Measurements from ENCODE around the gene SRSF9. TPM values are rescaled to one million over a fixed set of nuclear protein-coding genes. Genes with fewer than 3 reads are reported as not detected.
"Not testable (repeated sequence)": the region's sequence is repeated elsewhere in the genome, so short reads cannot be mapped to it uniquely, and the experiment has no call there.

The SRSF9 gene
- polyA plus RNA-seq, 6 donors from 2014 or later = 208 to 293 (median 218) TPM

- no peaks in the 10 kb centered on the region for H3K36me3 Mint-ChIP-seq
- H3K27ac Mint-ChIP-seq = peak overlapping the region in 2 of 6 donors; percentile 11 to 12
- peaks cover 9 to 11% (median 10%) of the 10 kb centered on the region in 3 donors for H3K4me1 Mint-ChIP-seq
- H3K27me3 Mint-ChIP-seq = no peaks in the 10 kb centered on the region
- ATAC-seq (ENCODE audit: low read depth in 2 of 2) (no peak), DNase-seq (no peak)
- no peaks in the 10 kb centered on the region for H3K9me3 Mint-ChIP-seq
- H3K4me3 Mint-ChIP-seq = no peak overlapping the region
Measured at GRCh38 chr12:120490833-120491512, 21.4 kb upstream of the SRSF9 start.

DNA sequence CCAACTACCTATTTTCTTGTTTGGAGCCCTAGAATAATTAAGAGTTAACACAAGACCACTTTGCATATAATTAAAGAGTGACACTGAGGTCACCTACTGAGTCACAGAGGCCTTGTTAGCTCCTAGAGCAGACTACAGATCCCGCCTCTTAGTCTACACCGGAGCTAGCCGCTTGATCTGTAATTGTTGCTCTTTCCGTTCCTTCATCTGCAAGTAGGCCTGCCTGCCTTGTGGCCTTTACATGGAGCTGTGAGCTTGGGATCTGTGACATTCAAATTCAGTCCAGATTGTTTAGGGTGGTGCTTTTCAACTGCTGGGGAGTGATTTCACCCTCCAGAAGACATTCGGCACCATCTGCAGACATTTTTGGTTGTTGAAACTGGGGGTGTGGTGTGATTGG lies 20.8 kb upstream of the SRSF9 start:
- Mint-ChIP-seq H3K4me3 (no peak overlapping the region), H3K36me3 (no peaks in the 10 kb centered on the region)
- ATAC-seq (ENCODE audit: low read depth in 2 of 2) = no peak

DNA sequence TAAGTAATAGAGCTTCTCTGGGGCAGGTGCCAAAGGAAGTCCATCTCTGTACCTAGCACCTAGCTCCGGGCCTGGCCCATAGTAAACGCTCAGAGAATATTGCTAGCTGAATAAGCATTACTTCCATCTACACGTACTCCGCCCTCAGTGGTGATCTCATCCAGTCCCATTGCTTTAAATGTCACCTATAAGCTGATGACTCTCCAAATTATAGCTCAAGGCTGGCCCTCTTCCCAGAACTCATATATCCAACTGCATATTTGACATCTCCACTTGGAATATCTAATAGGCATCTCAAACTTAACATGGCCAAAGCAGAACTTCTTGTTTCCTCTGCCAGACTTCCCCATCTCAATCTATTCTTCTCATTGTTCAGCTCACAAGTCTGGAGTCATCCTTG lies 19.5 kb upstream of the SRSF9 start:
- Mint-ChIP-seq H3K9me3 (no peaks in the 10 kb centered on the region), H3K27ac (peak overlapping the region in 1 of 6 donors; percentile 16), H3K4me3 (no peak overlapping the region), H3K27me3 (no peaks in the 10 kb centered on the region), H3K36me3 (no peaks in the 10 kb centered on the region), H3K4me1 (no peaks in the 10 kb centered on the region)
- ATAC-seq (ENCODE audit: low read depth in 2 of 2) (no peak), DNase-seq (no peak)

More for the DNA sequence above, 20.8 kb upstream of the SRSF9 start:
- no peak for DNase-seq
- H3K4me1 Mint-ChIP-seq = peaks cover 5 to 6% (median 5%) of the 10 kb centered on the region in 3 donors
- H3K27me3 Mint-ChIP-seq = no peaks in the 10 kb centered on the region
- no peaks in the 10 kb centered on the region for H3K9me3 Mint-ChIP-seq
- peak overlapping the region in 2 of 6 donors; percentile 25 to 60 for H3K27ac Mint-ChIP-seq

GRCh38 chr12:120488057-120488640 lies 18.6 kb upstream of the SRSF9 start:
- no peak for ATAC-seq (ENCODE audit: low read depth in 2 of 2)
- Mint-ChIP-seq H3K9me3 (no peaks in the 10 kb centered on the region), H3K4me1 (no peaks in the 10 kb centered on the region), H3K27me3 (no peaks in the 10 kb centered on the region), H3K36me3 (no peaks in the 10 kb centered on the region), H3K27ac (peak overlapping the region in 2 of 6 donors; percentile 10 to 61), H3K4me3 (no peak overlapping the region)
- no peak for DNase-seq

DNA sequence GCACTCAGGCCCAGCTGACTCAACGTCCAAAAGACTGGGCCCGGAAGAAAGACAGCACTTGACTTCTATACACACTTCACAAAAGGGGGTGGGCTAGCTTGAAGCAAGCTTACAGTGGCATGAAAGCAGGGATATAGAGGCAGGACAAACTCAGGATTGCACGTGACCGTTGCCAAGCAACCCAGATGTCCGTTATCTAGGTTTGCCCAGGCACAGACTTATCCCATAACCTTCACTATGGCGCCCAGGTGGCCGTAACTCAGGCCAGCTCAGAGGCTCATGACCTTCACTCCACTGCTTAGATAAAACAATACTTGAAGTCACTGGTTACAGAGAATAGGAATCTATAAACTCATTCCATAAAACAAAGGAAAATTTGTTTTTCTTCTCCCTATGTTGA lies 18.0 kb upstream of the SRSF9 start:
- H3K27ac Mint-ChIP-seq = peak overlapping the region in 1 of 6 donors; percentile 72

GRCh38 chr12:120485961-120486881 lies 16.7 kb upstream of the SRSF9 start:
- Mint-ChIP-seq H3K27ac (no peak overlapping the region), H3K27me3 (no peaks in the 10 kb centered on the region), H3K4me3 (no peak overlapping the region), H3K4me1 (no peaks in the 10 kb centered on the region), H3K36me3 (no peaks in the 10 kb centered on the region), H3K9me3 (no peaks in the 10 kb centered on the region)
- ATAC-seq (ENCODE audit: low read depth in 2 of 2) (no peak), DNase-seq (no peak)

More for the DNA sequence above, 18.0 kb upstream of the SRSF9 start:
- not testable (repeated sequence) for DNase-seq; H3K4me3 Mint-ChIP-seq; H3K27me3 Mint-ChIP-seq; ATAC-seq (ENCODE audit: low read depth in 2 of 2); H3K9me3 Mint-ChIP-seq; H3K36me3 Mint-ChIP-seq; H3K4me1 Mint-ChIP-seq

- no peak overlapping the region for H3K4me3 Mint-ChIP-seq
- DNase-seq = no peak
- no peaks in the 10 kb centered on the region for H3K9me3 Mint-ChIP-seq
- H3K4me1 Mint-ChIP-seq = no peaks in the 10 kb centered on the region
- no peaks in the 10 kb centered on the region for H3K27me3 Mint-ChIP-seq
- no peak for ATAC-seq (ENCODE audit: low read depth in 2 of 2)
- H3K27ac Mint-ChIP-seq = peak overlapping the region in 1 of 6 donors; percentile 84
- no peaks in the 10 kb centered on the region for H3K36me3 Mint-ChIP-seq
Measured at GRCh38 chr12:120483621-120484020, 14.1 kb upstream of the SRSF9 start.

DNA sequence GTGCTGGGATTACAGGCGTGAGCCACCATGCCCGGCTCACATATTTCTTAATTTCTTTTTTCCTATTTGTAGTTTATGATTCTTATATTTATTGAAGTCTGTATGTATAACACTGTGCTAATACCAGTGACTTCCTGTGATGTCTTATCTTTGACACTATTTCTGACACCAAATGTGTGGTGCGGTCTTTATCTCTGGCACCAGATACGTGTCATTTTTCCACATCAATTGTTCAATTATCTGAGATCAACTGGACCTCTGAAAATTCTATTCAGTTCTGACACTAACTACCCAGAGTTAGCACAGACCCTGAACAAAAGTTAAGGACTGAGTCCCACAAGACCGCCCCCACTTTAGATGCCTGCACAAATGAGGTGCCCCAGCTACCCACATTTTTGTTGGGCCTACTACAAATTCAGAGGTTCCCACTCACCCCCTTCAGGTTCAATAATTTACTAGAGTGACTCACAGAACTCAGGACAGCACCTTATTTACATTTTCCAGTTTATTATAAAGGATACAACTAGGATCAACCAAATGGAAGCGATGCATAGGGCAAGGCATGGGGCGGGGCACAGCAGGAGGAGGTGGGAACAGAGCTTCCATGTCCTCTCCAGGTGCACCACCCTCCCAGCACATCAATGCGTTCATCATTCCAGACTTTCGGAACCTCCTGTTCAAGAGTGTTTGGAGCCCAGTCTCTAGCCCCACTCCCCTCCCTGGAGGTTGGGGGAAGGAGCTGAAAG lies 11.6 kb upstream of the SRSF9 start:
- Mint-ChIP-seq H3K27me3 (no peaks in the 10 kb centered on the region), H3K4me1 (no peaks in the 10 kb centered on the region), H3K36me3 (no peaks in the 10 kb centered on the region), H3K27ac (peak overlapping the region in 1 of 6 donors; percentile 81), H3K4me3 (no peak overlapping the region), H3K9me3 (no peaks in the 10 kb centered on the region)
- ATAC-seq (ENCODE audit: low read depth in 2 of 2) (no peak), DNase-seq (no peak)

- H3K4me3 Mint-ChIP-seq = no peak overlapping the region
- no peaks in the 10 kb centered on the region for H3K4me1 Mint-ChIP-seq
- H3K27ac Mint-ChIP-seq = no peak overlapping the region
- H3K36me3 Mint-ChIP-seq = no peaks in the 10 kb centered on the region
- no peaks in the 10 kb centered on the region for H3K27me3 Mint-ChIP-seq
- ATAC-seq (ENCODE audit: low read depth in 2 of 2) (no peak), DNase-seq (no peak)
- no peaks in the 10 kb centered on the region for H3K9me3 Mint-ChIP-seq
Measured at GRCh38 chr12:120480211-120480610, 10.7 kb upstream of the SRSF9 start.

DNA sequence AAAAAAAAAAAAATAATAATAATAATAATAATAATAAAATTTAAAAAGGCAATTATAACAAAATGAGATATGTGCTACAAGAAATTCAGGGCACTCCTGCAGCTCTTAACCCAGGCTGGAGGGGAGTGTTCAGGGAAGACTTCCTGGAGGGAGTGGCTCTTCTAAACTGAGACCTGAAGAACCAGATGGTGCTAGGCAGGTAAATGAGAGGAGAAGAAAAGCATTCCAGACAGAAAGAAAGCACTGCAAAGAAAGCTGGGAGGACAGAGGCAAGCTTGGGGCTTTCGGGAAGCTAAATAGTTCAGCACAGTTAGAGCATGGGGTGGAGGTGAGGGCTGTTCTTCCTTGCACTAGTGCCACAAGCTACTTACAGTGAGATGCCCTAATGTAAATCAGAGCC lies 9.9 kb upstream of the SRSF9 start:
- Mint-ChIP-seq H3K4me1 (no peaks in the 10 kb centered on the region), H3K4me3 (no peak overlapping the region), H3K27ac (no peak overlapping the region), H3K27me3 (no peaks in the 10 kb centered on the region), H3K36me3 (no peaks in the 10 kb centered on the region), H3K9me3 (no peaks in the 10 kb centered on the region)
- DNase-seq (no peak), ATAC-seq (ENCODE audit: low read depth in 2 of 2) (no peak)

- H3K4me1 Mint-ChIP-seq = no peaks in the 10 kb centered on the region
- H3K27ac Mint-ChIP-seq = peak overlapping the region in 1 of 6 donors; percentile 47
- H3K36me3 Mint-ChIP-seq = no peaks in the 10 kb centered on the region
- no peak for ATAC-seq (ENCODE audit: low read depth in 2 of 2)
- no peaks in the 10 kb centered on the region for H3K27me3 Mint-ChIP-seq
- no peaks in the 10 kb centered on the region for H3K9me3 Mint-ChIP-seq
- DNase-seq = no peak
- H3K4me3 Mint-ChIP-seq = no peak overlapping the region
Measured at GRCh38 chr12:120475643-120476042, 6.1 kb upstream of the SRSF9 start.

DNA sequence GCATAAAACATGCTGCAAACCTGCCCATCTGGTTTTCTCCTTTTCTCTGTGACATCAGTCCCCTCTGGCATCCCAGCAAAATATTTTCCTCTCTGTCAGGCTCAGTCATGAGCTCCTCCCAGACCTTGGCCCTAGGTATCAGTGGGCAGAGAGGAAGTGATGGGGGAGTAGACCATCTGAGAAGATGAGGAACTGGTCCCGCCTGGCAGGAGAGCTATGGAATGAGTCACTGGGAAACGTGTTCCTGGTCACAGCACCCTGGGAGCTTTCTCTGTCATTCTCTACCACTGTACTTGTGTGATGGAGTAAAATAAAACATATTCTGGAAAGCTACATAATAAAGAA lies 5.0 kb upstream of the SRSF9 start:
- no peak for DNase-seq
- peaks cover 6 to 8% (median 7%) of the 10 kb centered on the region in 3 donors for H3K4me1 Mint-ChIP-seq
- no peaks in the 10 kb centered on the region for H3K36me3 Mint-ChIP-seq
- H3K27me3 Mint-ChIP-seq = no peaks in the 10 kb centered on the region
- no peak for ATAC-seq (ENCODE audit: low read depth in 2 of 2)
- H3K27ac Mint-ChIP-seq = peak overlapping the region in 1 of 6 donors; percentile 60
- H3K4me3 Mint-ChIP-seq = no peak overlapping the region
- no peaks in the 10 kb centered on the region for H3K9me3 Mint-ChIP-seq

All from naive B cell (primary cell).